Esophagus muscularis mucosa (tissue), 4 donors: ENCODE data around the gene ARID3C. TPM values are rescaled to one million over a fixed set of nuclear protein-coding genes. Genes with fewer than 3 reads are reported as not detected.

Experiments
- DNase-seq: peaks from one replicate; pipeline ENCODE4 v3.0.0-alpha.2; 2017; ENCODE audit errors: extremely low spot score
- H3K27ac ChIP-seq, 4 donors: fragments of 200-600 bp; sonication (generic); replicated peaks in 1 of 4; 1 replicate in 3 of 4; 2 replicates in 1 of 4; pipeline ENCODE4 v1.5.1; 2016 to 2019; ENCODE audit warnings: mild to moderate bottlenecking in 1 of 4
- H3K27me3 ChIP-seq, 4 donors: fragments of 200-600 bp; sonication (generic); one replicate each; pipeline versions ENCODE4 v1.5.1 to v1.6.0; 2016 to 2019
- H3K36me3 ChIP-seq, 4 donors: fragments of 200-600 bp; sonication (generic); one replicate each; pipeline ENCODE4 v1.5.1; 2016 to 2019
- H3K4me1 ChIP-seq, 4 donors: fragments of 200-600 bp; sonication (generic); one replicate each; pipeline ENCODE4 v1.5.1; 2016 to 2019
- H3K4me3 ChIP-seq, 4 donors: fragments of 200-600 bp; sonication (generic); 1 replicate in 2 of 4; 2 replicates in 2 of 4; pipeline ENCODE4 v1.5.1; 2016 to 2019; ENCODE audit warnings: mild to moderate bottlenecking in 4 of 4, moderate library complexity in 1 of 4
- H3K9me3 ChIP-seq, 4 donors: fragments of 200-600 bp; sonication (generic); 1 replicate in 3 of 4; 2 replicates in 1 of 4; pipeline ENCODE4 v1.5.1; 2016 to 2019
- CTCF ChIP-seq, 3 experiments: fragments of 200-600 bp in 2 of 3; fragments of 450-650 bp in 1 of 3; sonication (generic) in 2 of 3; IDR thresholded peaks; one replicate each; pipeline ENCODE4 v1.5.1; 2017 to 2019; ENCODE audit warnings: antibody characterized with exemption in 3 of 3, mild to moderate bottlenecking in 2 of 3, moderate library complexity in 1 of 3
- EP300 ChIP-seq: sonication (generic); formaldehyde crosslinking; IDR thresholded peaks from one replicate; pipeline ENCODE4 v1.6.1; 2017; ENCODE audit warnings: antibody characterized with exemption
- POLR2A ChIP-seq: fragments of 450-650 bp; IDR thresholded peaks from one replicate; pipeline ENCODE4 v1.6.1; 2017; ENCODE audit warnings: antibody characterized with exemption, moderate library complexity, mild to moderate bottlenecking, low read depth
- POLR2AphosphoS5 ChIP-seq, 2 donors: sonication (generic); formaldehyde crosslinking; IDR thresholded peaks; one replicate each; pipeline ENCODE4 v1.6.1; 2017; ENCODE audit warnings: antibody characterized with exemption in 2 of 2
- WGBS: methylation state at CpG from one replicate; pipeline ENCODE4 v1.1.5; 2018; 5-methylcytosine and 5-hydroxymethylcytosine counted together
- intact Hi-C: fragments of 100-400 bp; cut with DNase I; formaldehyde crosslinking; loops from one replicate; pipeline ENCODE4 v1.15.1; 2023
- total RNA-seq, 4 donors: library from RNA; depleted of rRNA; stranded (reverse); fragments of >200 nt; gene quantifications; one replicate each; pipeline versions ENCODE4 v1.1.0 to v1.2.1, GENCODE V29; 2016

ARID3C gene
- total RNA-seq, 4 donors from 2014 or later, result not detected

DNA sequence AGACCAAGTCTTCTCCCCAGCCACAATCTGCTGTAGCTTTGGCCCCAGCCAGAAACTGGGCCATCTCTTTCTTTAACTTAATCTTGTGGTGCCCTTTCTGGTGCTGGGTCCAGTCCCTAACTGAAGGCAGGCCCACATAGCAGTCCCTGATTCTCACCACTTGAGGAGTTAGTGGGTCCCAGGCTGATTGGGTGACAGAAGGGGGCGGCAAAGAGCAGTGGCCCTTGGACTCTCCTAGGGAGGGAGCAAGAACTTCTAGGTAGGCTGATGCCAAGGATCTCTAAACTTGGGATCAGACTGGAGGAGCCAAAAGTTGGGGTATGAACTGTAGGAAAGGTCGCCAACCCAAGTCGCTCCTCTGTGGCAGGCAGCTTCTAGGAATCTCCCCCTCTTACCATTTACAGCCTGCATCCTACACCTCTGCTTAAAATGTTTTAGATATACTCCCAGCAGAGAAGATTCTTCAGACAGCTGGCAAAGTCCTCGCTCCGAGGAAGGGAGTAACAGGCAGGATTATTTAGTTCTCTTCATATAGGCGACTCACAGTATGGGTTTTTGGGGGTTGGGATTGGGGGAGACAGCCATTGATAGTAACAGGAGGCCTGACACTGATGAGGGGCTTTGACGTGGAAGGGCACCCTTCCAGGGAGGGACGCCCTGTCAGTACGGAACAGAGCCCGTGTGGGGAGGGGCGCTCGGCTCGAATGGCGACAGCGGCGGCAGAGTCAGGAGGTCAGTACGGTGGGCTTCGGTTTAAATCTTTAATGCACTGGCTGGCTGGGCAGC lies 35.6 kb upstream of the ARID3C start:
- H3K4me1 ChIP-seq, result peaks cover 21 to 38% (median 30%) of the 10 kb centered on the region in 4 donors
- H3K36me3 ChIP-seq, result peaks cover 18 to 39% (median 37%) of the 10 kb centered on the region in 4 donors
- H3K4me3 ChIP-seq, result peak overlapping the region; percentile 72 to 82 (median 76)
- WGBS, result 21% methylated on average over 12 of the region's 18 CpGs
- H3K27me3 ChIP-seq, result no peaks in the 10 kb centered on the region
- H3K27ac ChIP-seq, result peak overlapping the region; percentile 98 to 100 (median 98)
- H3K9me3 ChIP-seq, result no peaks in the 10 kb centered on the region
- intact Hi-C loops, result loop anchor here (5.0 kb wide), 1 partner anchor 38 kb away; no protein-coding TSS in a partner anchor
- DNase-seq, result peak; percentile 95
- peak in 1 of 2 donors; percentile 55 for TF ChIP-seq POLR2AphosphoS5 (IDR thresholded peaks at IDR 0.05)
- no peak for TF ChIP-seq EP300
- TF ChIP-seq CTCF (IDR thresholded peaks at IDR 0.05), result peak; percentile 66 to 82 (median 77)
- TF ChIP-seq POLR2A, result no peak

DNA sequence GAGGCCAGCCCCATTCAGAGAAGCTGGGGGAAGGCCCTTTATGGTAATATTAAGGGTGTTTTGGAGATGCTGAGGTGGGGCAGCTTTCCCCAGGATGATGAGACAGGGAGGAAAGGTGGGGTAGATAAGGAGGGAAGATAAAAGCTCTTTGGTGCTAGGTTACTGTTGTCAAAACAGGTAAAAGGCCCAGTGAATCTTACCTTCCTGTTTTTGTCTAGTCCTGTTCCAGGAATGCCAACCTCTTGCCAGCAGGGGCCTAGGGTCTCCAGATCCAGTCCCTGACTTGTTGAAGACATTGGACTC lies 34.4 kb upstream of the ARID3C start:
- no peak for TF ChIP-seq CTCF (IDR thresholded peaks at IDR 0.05)
- no peak for TF ChIP-seq EP300
- no peak for TF ChIP-seq POLR2AphosphoS5 (IDR thresholded peaks at IDR 0.05)
- peaks cover 18 to 38% (median 36%) of the 10 kb centered on the region in 4 donors for H3K36me3 ChIP-seq
- no peak for DNase-seq
- H3K9me3 ChIP-seq, result no peaks in the 10 kb centered on the region
- H3K27me3 ChIP-seq, result no peaks in the 10 kb centered on the region
- no peak overlapping the region for H3K4me3 ChIP-seq
- H3K27ac ChIP-seq, result peak overlapping the region in 2 of 4 donors; percentile 8 to 98
- intact Hi-C loops, result no loop called here
- peaks cover 21 to 38% (median 30%) of the 10 kb centered on the region in 4 donors for H3K4me1 ChIP-seq

- no peak for DNase-seq
- Histone ChIP-seq H3K27ac (peak within 1 kb of the TSS in 2 of 4 donors; percentile 8 to 98), H3K4me3 (no peak within 1 kb of the TSS), H3K4me1 (peaks cover 21 to 37% (median 30%) of the 10 kb centered on the region in 4 donors), H3K9me3 (no peaks in the 10 kb centered on the region), H3K36me3 (peaks cover 18 to 41% (median 32%) of the 10 kb centered on the region in 4 donors), H3K27me3 (no peaks in the 10 kb centered on the region)
- TF ChIP-seq EP300 (no peak), POLR2AphosphoS5 (IDR thresholded peaks at IDR 0.05) (no peak), CTCF (IDR thresholded peaks at IDR 0.05) (no peak), POLR2A (no peak)
- intact Hi-C loops, result no loop called here
- WGBS, result 96% methylated on average over 4 of the region's 4 CpGs
These were observed 33.8 kb upstream of the ARID3C start, which contains the start of gene CCL27 for GRCh38 chr9:34662526-34663302. CCL27 (minus strand) TSS chr9:34662657; CDS start chr9:34662633, 24 bp downstream.

- Histone ChIP-seq H3K4me1 (peaks cover 16 to 31% (median 20%) of the 10 kb centered on the region in 4 donors), H3K4me3 (no peak overlapping the region), H3K36me3 (peaks cover 18 to 45% (median 37%) of the 10 kb centered on the region in 4 donors), H3K9me3 (no peaks in the 10 kb centered on the region), H3K27ac (no peak overlapping the region), H3K27me3 (no peaks in the 10 kb centered on the region)
- TF ChIP-seq POLR2A (no peak), EP300 (no peak), POLR2AphosphoS5 (IDR thresholded peaks at IDR 0.05) (no peak), CTCF (IDR thresholded peaks at IDR 0.05) (no peak)
- DNase-seq, result no peak
- intact Hi-C loops, result loop anchor here (10.0 kb wide), 1 partner anchor 65 kb away; no protein-coding TSS in a partner anchor
- 97% methylated on average over 6 of the region's 8 CpGs for WGBS
These were observed 30.9 kb upstream of the ARID3C start for GRCh38 chr9:34659592-34660253.
